GM21619 (cell line): ENCODE measurements around the gene SLC38A11.

Experiments
- ATAC-seq: cut with Tn5 transposase; IDR thresholded peaks from one replicate; pipeline ENCODE4 v1.9.1; 2021; ENCODE audit not compliant: unreplicated experiment

The SLC38A11 gene

GRCh38 chr2:164917296-164917903 is 37.9 kb downstream of the SLC38A11 start:
- no peak for ATAC-seq

- no peak for ATAC-seq
Observed at GRCh38 chr2:164915566-164915965, 39.8 kb downstream of the SLC38A11 start.

- no peak for ATAC-seq
Observed at GRCh38 chr2:164913640-164914350, 41.5 kb downstream of the SLC38A11 start.

GRCh38 chr2:164913011-164913410 is 42.3 kb downstream of the SLC38A11 start:
- no peak for ATAC-seq

- ATAC-seq = no peak
Observed at GRCh38 chr2:164911832-164912231, 43.5 kb downstream of the SLC38A11 start.

- peak; percentile 70 for ATAC-seq
Observed at GRCh38 chr2:164910101-164910899, 45.0 kb downstream of the SLC38A11 start.

- ATAC-seq = no peak
Observed at GRCh38 chr2:164906947-164907346, 48.4 kb downstream of the SLC38A11 start.

- ATAC-seq = no peak
Observed at GRCh38 chr2:164905307-164905706, 50.0 kb downstream of the SLC38A11 start.

GRCh38 chr2:164903951-164904350 is 51.4 kb downstream of the SLC38A11 start:
- no peak for ATAC-seq

GRCh38 chr2:164903204-164903603 is 52.1 kb downstream of the SLC38A11 start:
- no peak for ATAC-seq

- ATAC-seq = no peak
Observed at GRCh38 chr2:164899121-164899520, 56.2 kb downstream of the SLC38A11 start.

GRCh38 chr2:164898475-164898874 is 56.9 kb downstream of the SLC38A11 start:
- no peak for ATAC-seq

- no peak for ATAC-seq
Observed at GRCh38 chr2:164897469-164898260, 57.7 kb downstream of the SLC38A11 start.

GRCh38 chr2:164896634-164897355 is 58.5 kb downstream of the SLC38A11 start:
- peak; percentile 100 for ATAC-seq

- no peak for ATAC-seq
Observed at GRCh38 chr2:164896226-164896625, 59.1 kb downstream of the SLC38A11 start.

- no peak for ATAC-seq
Observed at GRCh38 chr2:164891460-164891859, 63.9 kb downstream of the SLC38A11 start.

- ATAC-seq = no peak
Observed at GRCh38 chr2:164890544-164890943, 64.8 kb downstream of the SLC38A11 start.

- ATAC-seq = no peak
Observed at GRCh38 chr2:164888592-164888991, 66.7 kb downstream of the SLC38A11 start.

GRCh38 chr2:164887434-164888144 is 67.7 kb downstream of the SLC38A11 start:
- ATAC-seq = no peak

- no peak for ATAC-seq
Observed at GRCh38 chr2:164882276-164882675, 73.0 kb downstream of the SLC38A11 start.
